ENCODE measurements around the gene GOLGA6L10. TPM values are rescaled to one million over a fixed set of nuclear protein-coding genes. Genes with fewer than 3 reads are reported as not detected.

The GOLGA6L10 gene
- total and polyA plus RNA-seq, 7 donors = 0.39 to 0.91 (median 0.66) TPM

GRCh38 chr15:82294061-82294690 lies 55.1 kb downstream of the GOLGA6L10 start:
- Histone ChIP-seq H3K36me3 (ENCODE audit: insufficient read depth in 1 of 2, low read depth in 1 of 2) (no peaks in the 10 kb centered on the region), H3K4me1 (no peaks in the 10 kb centered on the region), H3K27me3 (ENCODE audit: insufficient read depth in 3 of 3, low read length in 2 of 3) (no peaks in the 10 kb centered on the region), H3K27ac (no peak overlapping the region), H3K9me3 (no peaks in the 10 kb centered on the region), H3K4me3 (no peak overlapping the region)
- TF ChIP-seq CTCF (IDR thresholded peaks at IDR 0.05) = no peak
- WGBS, 3 donors = 48 to 51% (median 48%) methylated on average over 11 of the region's 11 CpGs
- no peak for ATAC-seq
- no peak for DNase-seq
- intact Hi-C loops (cut with DNase I) = no loop called here

- no peaks in the 10 kb centered on the region for H3K9me3 ChIP-seq
- 82 to 86% (median 85%) methylated on average over 5 of the region's 5 CpGs for WGBS, 3 donors
- H3K36me3 ChIP-seq (ENCODE audit: insufficient read depth in 1 of 2, low read depth in 1 of 2) = no peaks in the 10 kb centered on the region
- H3K27me3 ChIP-seq (ENCODE audit: insufficient read depth in 3 of 3, low read length in 2 of 3) = no peaks in the 10 kb centered on the region
- H3K27ac ChIP-seq = no peak overlapping the region
- no peak for TF ChIP-seq CTCF (IDR thresholded peaks at IDR 0.05)
- DNase-seq = no peak
- no peak for ATAC-seq
- intact Hi-C loops (cut with DNase I) = no loop called here
- no peak overlapping the region for H3K4me3 ChIP-seq
- no peaks in the 10 kb centered on the region for H3K4me1 ChIP-seq
These were observed 57.0 kb downstream of the GOLGA6L10 start for GRCh38 chr15:82292271-82292670.

Other genes starting within 250 kb of the GOLGA6L10 start
- gene EFL1, start 86.7 kb downstream of the GOLGA6L10 start, total RNA-seq = 10 to 100 TPM; 11.5 to 19.7 (median 13.8) TPM
- 10 to 100 TPM in 2 of 3 donors, 1 to 10 TPM in 1; 9.2 to 13.4 (median 10.5) TPM for gene EFL1, start 86.7 kb downstream of the GOLGA6L10 start, polyA plus RNA-seq
- 1 to 10 TPM in 3 of 4 donors, not detected in 1; 1.6 to 4.2 (median 1.9) TPM for gene SAXO2, start 86.7 kb downstream of the GOLGA6L10 start, total RNA-seq
- 1 to 10 TPM in 1 of 3 donors, under 1 TPM in 2; 0.40 to 4.3 (median 0.80) TPM for gene SAXO2, start 86.7 kb downstream of the GOLGA6L10 start, polyA plus RNA-seq
- gene GOLGA6L9, start 80.3 kb upstream of the GOLGA6L10 start, total RNA-seq = 1 to 10 TPM in 2 of 4 donors, under 1 TPM in 2; 0.87 to 1.7 (median 1.1) TPM
- 1 to 10 TPM; 1.1 to 3.5 (median 1.1) TPM for gene GOLGA6L9, start 80.3 kb upstream of the GOLGA6L10 start, polyA plus RNA-seq
- gene RPS17, start 191.0 kb upstream of the GOLGA6L10 start, total RNA-seq = 1,000 to 10,000 TPM in 1 of 4 donors, 100 to 1,000 TPM in 3; 724 to 1,041 (median 906) TPM
- gene RPS17, start 191.0 kb upstream of the GOLGA6L10 start, polyA plus RNA-seq = 1,000 to 10,000 TPM; 1,927 to 3,349 (median 2,132) TPM

Data from psoas muscle (tissue), 8 donors.